Endothelial cell of umbilical vein (primary cell): Measurements from ENCODE around the gene CLTC. TPM values are rescaled to one million over a fixed set of nuclear protein-coding genes. Genes with fewer than 3 reads are reported as not detected.

Source experiments
- BruUV-seq: library from RNA; stranded (reverse); fragments of 400-500 nt; replicated peaks from 2 replicates; lab custom pipeline; 2021; lab: Mats Ljungman, UMichigan
- CTCF ChIA-PET: fragments of 300-600, 350-600 bp; sonication (Branson Sonifier 250); formaldehyde crosslinking; loops from one replicate; lab custom pipeline; 2021; ENCODE audit warnings: antibody characterized with exemption, inconsistent platforms; lab: Charles Lee
- POLR2A ChIA-PET: fragments of 300-600, 350-600 bp; sonication (Branson Sonifier 250); formaldehyde crosslinking; loops from one replicate; lab custom pipeline; 2021; ENCODE audit warnings: antibody characterized with exemption, inconsistent platforms; lab: Charles Lee
- DNase-seq: peaks from one replicate; pipeline ENCODE4 v3.0.0-alpha.2; 2011; ENCODE audit warnings: low read depth, low spot score
- FAIRE-seq: peaks from 2 replicates; lab custom pipeline; 2011; peaks lifted over from hg19 to GRCh38; lab: Jason Lieb, UNC
- H2AFZ ChIP-seq: 2 replicates; pipeline ENCODE4 v1.6.0; 2012; ENCODE audit warnings: low read depth, low read length, control low read depth, inconsistent platforms
- H3K27ac ChIP-seq: 2 replicates; pipeline ENCODE4 v1.5.1; 2011; ENCODE audit warnings: low read depth, mild to moderate bottlenecking, control low read depth, low read length, moderate library complexity; ENCODE audit not compliant: insufficient read depth
- H3K27me3 ChIP-seq, 2 experiments: 2 replicates each; pipeline versions ENCODE4 v1.6.0 to v1.6.1; 2011; ENCODE audit warnings: low read length in 2 of 2, mixed read lengths in 1 of 2; ENCODE audit not compliant: control insufficient read depth in 2 of 2, insufficient read depth in 2 of 2
- H3K36me3 ChIP-seq, 2 experiments: 2 replicates in 1 of 2; 3 replicates in 1 of 2; pipeline ENCODE4 v1.5.1; 2011; ENCODE audit warnings: low read length in 2 of 2, mild to moderate bottlenecking in 1 of 2, moderate library complexity in 1 of 2; ENCODE audit not compliant: control insufficient read depth in 2 of 2, insufficient read depth in 2 of 2; ENCODE audit errors: extremely low read depth in 1 of 2
- H3K4me1 ChIP-seq: 3 replicates; pipeline ENCODE4 v1.5.1; 2011; ENCODE audit warnings: mild to moderate bottlenecking, low read length; ENCODE audit not compliant: control insufficient read depth, insufficient read depth; ENCODE audit errors: extremely low read depth
- H3K4me2 ChIP-seq: 2 replicates; pipeline ENCODE4 v1.6.1; 2011; ENCODE audit warnings: low read length, control low read depth, mixed read lengths; ENCODE audit not compliant: insufficient read depth
- H3K4me3 ChIP-seq, 3 experiments: fragments of 200-600 bp in 1 of 3; sonication (generic), shearing (Covaris generic) in 1 of 3; replicated peaks in 1 of 3; 2 replicates each; pipeline ENCODE4 v1.5.1; 2011 to 2016; ENCODE audit warnings: control low read depth in 3 of 3, low read length in 3 of 3, mild to moderate bottlenecking in 2 of 3, inconsistent platforms in 1 of 3, low read depth in 1 of 3, moderate library complexity in 1 of 3; ENCODE audit not compliant: insufficient read depth in 1 of 3
- H3K79me2 ChIP-seq: 2 replicates; pipeline ENCODE4 v1.6.0; 2012; ENCODE audit warnings: low read length, inconsistent platforms; ENCODE audit not compliant: control insufficient read depth, insufficient read depth
- H3K9ac ChIP-seq: replicated peaks from 2 replicates; pipeline ENCODE3; 2011; ENCODE audit warnings: low read length, control low read depth; ENCODE audit not compliant: insufficient read depth; ENCODE audit errors: extremely low read depth
- H3K9me1 ChIP-seq: replicated peaks from 3 replicates; pipeline ENCODE4 v1.6.0; 2011; ENCODE audit warnings: mild to moderate bottlenecking, low read length; ENCODE audit not compliant: control insufficient read depth, insufficient read depth; ENCODE audit errors: extremely low read depth
- H3K9me3 ChIP-seq: replicated peaks from 2 replicates; pipeline ENCODE4 v1.5.1; 2012; ENCODE audit warnings: low read length, inconsistent platforms; ENCODE audit not compliant: control insufficient read depth, insufficient read depth
- H4K20me1 ChIP-seq: replicated peaks from 2 replicates; pipeline ENCODE3; 2011; ENCODE audit warnings: mild to moderate bottlenecking, low read length; ENCODE audit not compliant: control insufficient read depth, insufficient read depth; ENCODE audit errors: extremely low read depth
- CTCF ChIP-seq, 2 donors: IDR thresholded peaks; 1 replicate in 1 of 2; 2 replicates in 1 of 2; pipeline ENCODE4 v1.5.1; 2011; ENCODE audit warnings: low read length in 2 of 2, mild to moderate bottlenecking in 2 of 2, moderate library complexity in 2 of 2, control low read depth in 1 of 2, inconsistent platforms in 1 of 2, low read depth in 1 of 2; ENCODE audit not compliant: insufficient read depth in 1 of 2; ENCODE audit errors: extremely low read depth in 1 of 2
- EZH2 ChIP-seq: IDR thresholded peaks from 2 replicates; pipeline ENCODE4 v1.6.1; 2012; ENCODE audit warnings: borderline replicate concordance, low read depth, mild to moderate bottlenecking, moderate library complexity, low read length, inconsistent platforms; ENCODE audit not compliant: severe bottlenecking
- FOS ChIP-seq: IDR thresholded peaks from 2 replicates; pipeline ENCODE4 v1.6.1; 2011; ENCODE audit warnings: mild to moderate bottlenecking, low read length, moderate library complexity, borderline replicate concordance; ENCODE audit not compliant: insufficient read depth
- GATA2 ChIP-seq: IDR thresholded peaks from 2 replicates; pipeline ENCODE4 v1.7.0; 2011; ENCODE audit warnings: low read depth, mild to moderate bottlenecking, moderate library complexity, mixed read lengths, low read length; ENCODE audit not compliant: insufficient read length, insufficient read depth
- JUN ChIP-seq: IDR thresholded peaks from 2 replicates; pipeline ENCODE4 v1.6.1; 2011; ENCODE audit warnings: borderline replicate concordance, low read depth; ENCODE audit not compliant: insufficient read length, insufficient read depth
- MAX ChIP-seq: IDR thresholded peaks from 2 replicates; pipeline ENCODE4 v1.6.1; 2011; ENCODE audit not compliant: insufficient read depth, insufficient read length
- MYC ChIP-seq: IDR thresholded peaks from one replicate; pipeline ENCODE4 v1.6.1; 2011; ENCODE audit warnings: mild to moderate bottlenecking, low read depth, low read length
- POLR2A ChIP-seq: IDR thresholded peaks from 2 replicates; pipeline ENCODE4 v1.6.1; 2012; ENCODE audit warnings: low read depth, mild to moderate bottlenecking, control low read depth, low read length
- POLR2AphosphoS5 ChIP-seq: IDR thresholded peaks from 2 replicates; pipeline ENCODE4 v1.6.1; 2012; ENCODE audit warnings: low read depth, mild to moderate bottlenecking, control low read depth, low read length, moderate library complexity; ENCODE audit not compliant: insufficient read depth
- dilution Hi-C: fragments of 300-500 bp; cut with MboI; formaldehyde crosslinking; loops from one replicate; pipeline ENCODE4 v1.15.0; 2019; ENCODE audit warnings: low sequenced_read_pairs; ENCODE audit not compliant: extremely low pct_ligation_motif_present
- intact Hi-C: fragments of 100-400 bp; cut with micrococcal nuclease; formaldehyde crosslinking; loops from one replicate; pipeline ENCODE4 v1.10.0; 2022
- polyA plus RNA-seq, 4 experiments: library from polyadenylated mRNA; depleted of rRNA in 3 of 4; stranded (reverse) in 3 of 4; unstranded in 1 of 4; fragments of >200 nt; gene quantifications; 2 replicates each; pipeline versions ENCODE4 v1.2.1 to v1.2.3, GENCODE V29; 2011 to 2012; ENCODE audit warnings: missing spikeins in 1 of 4
- total RNA-seq: library from RNA; stranded (reverse); gene quantifications from 2 replicates; pipeline ENCODE4 v1.2.3, GENCODE V29; 2021

Gene CLTC
- total and polyA plus RNA-seq, 2 donors (not counting 3 experiments of a cell fraction or from before 2014, with no cell fraction given), result 164 to 326 TPM

DNA sequence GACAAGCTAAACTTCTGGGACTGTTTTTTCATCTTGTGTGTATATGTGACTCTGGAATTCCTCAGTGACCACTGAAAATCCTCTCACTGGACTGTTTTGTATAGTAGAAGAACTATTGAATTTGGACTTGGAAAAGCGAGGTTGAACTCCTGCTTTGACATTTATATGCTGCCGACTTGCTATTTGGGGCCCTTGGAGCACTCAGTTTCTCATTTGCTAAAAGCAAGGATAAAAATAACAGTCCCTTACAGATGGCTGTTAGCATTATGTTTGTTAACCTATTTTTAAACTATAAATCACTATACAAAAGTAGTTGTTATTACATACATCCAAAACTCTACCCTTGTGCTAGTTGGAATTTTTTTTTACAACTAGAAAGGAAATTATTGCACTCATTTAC, 96.7 kb downstream of the CLTC start:
- TF ChIP-seq JUN, result no peak
- TF ChIP-seq POLR2A, result no peak
- TF ChIP-seq EZH2, result no peak
- TF ChIP-seq FOS, result no peak
- TF ChIP-seq MAX, result no peak
- no peak for TF ChIP-seq GATA2
- no peak for TF ChIP-seq CTCF (IDR thresholded peaks at IDR 0.05; ENCODE audit: extremely low read depth in 1 of 2, insufficient read depth in 1 of 2, low read depth in 1 of 2, low read length in 2 of 2)
- no peak for TF ChIP-seq POLR2AphosphoS5
- no peak for TF ChIP-seq MYC
- Histone ChIP-seq H3K4me3 (no peak overlapping the region), H3K4me2 (no peak overlapping the region), H3K27ac (no peak overlapping the region), H2AFZ (no peak overlapping the region), H3K9me1 (no peaks in the 10 kb centered on the region), H3K79me2 (peaks cover 83% of the 10 kb centered on the region), H3K36me3 (no peaks in the 10 kb centered on the region), H3K9me3 (no peaks in the 10 kb centered on the region), H3K9ac (no peak overlapping the region), H3K27me3 (no peaks in the 10 kb centered on the region), H3K4me1 (no peaks in the 10 kb centered on the region), H4K20me1 (peaks cover 6% of the 10 kb centered on the region)
- ChIA-PET CTCF (interaction anchor here (0.7 kb wide), 1 partner anchor 46 kb away, joined by 3 read pairs; no protein-coding TSS in a partner anchor), POLR2A (no interaction called here)
- FAIRE-seq, result no peak
- dilution Hi-C loops, result no loop called here
- DNase-seq, result no peak
- no TSS peak for BruUV-seq
- intact Hi-C loops, result no loop called here
